GM12892 (cell line): Measurements from ENCODE around the gene IMMP2L.

ENCODE experiments used
- DNase-seq: peaks from one replicate; pipeline ENCODE4 v3.0.0; 2011; ENCODE audit not compliant: insufficient read length
- FAIRE-seq: peaks from 2 replicates; lab custom pipeline; 2011; peaks lifted over from hg19 to GRCh38; lab: Jason Lieb, UNC
- POLR2A ChIP-seq: IDR thresholded peaks from 2 replicates; pipeline ENCODE4 v1.6.1; 2011; ENCODE audit warnings: low read depth, low read length, control low read depth
- POLR2AphosphoS5 ChIP-seq: IDR thresholded peaks from 2 replicates; pipeline ENCODE4 v1.6.1; 2011; ENCODE audit warnings: low read depth, low read length, control low read depth
- TAF1 ChIP-seq: IDR thresholded peaks from 2 replicates; pipeline ENCODE4 v1.6.1; 2011; ENCODE audit warnings: low read depth, mild to moderate bottlenecking, control low read depth, low read length, borderline replicate concordance

The IMMP2L gene

DNA sequence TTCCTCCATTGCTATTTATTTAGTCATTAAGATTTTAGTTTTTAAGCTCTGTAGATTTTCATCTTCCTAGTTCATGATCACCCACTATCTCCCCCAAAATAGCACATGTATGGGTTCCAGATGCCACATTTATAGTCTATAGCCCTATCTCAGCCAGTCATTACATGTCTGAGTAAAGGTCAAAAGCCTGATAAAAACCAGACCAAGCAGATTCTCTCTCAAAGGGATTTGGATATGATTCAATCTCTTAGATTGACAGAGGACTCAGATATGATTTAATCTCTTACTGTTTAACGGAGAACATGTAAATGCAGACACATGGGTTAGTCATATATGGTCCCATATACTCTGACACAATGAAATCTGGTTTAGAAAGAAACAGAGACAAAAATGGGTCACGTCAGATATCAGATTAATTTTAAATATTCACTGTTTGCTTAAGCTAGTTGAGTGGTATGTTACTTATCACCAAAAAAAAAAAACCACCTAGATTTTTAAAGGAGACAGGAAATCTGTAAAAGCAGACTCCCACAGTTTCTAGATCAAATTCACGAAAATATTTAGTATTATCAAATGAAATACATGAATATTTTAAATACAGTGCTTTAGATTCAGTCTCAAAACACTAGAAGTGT lies 578.4 kb downstream of the IMMP2L start:
- DNase-seq (no peak), FAIRE-seq (no peak)
- TF ChIP-seq TAF1 (no peak), POLR2A (no peak), POLR2AphosphoS5 (no peak)

DNA sequence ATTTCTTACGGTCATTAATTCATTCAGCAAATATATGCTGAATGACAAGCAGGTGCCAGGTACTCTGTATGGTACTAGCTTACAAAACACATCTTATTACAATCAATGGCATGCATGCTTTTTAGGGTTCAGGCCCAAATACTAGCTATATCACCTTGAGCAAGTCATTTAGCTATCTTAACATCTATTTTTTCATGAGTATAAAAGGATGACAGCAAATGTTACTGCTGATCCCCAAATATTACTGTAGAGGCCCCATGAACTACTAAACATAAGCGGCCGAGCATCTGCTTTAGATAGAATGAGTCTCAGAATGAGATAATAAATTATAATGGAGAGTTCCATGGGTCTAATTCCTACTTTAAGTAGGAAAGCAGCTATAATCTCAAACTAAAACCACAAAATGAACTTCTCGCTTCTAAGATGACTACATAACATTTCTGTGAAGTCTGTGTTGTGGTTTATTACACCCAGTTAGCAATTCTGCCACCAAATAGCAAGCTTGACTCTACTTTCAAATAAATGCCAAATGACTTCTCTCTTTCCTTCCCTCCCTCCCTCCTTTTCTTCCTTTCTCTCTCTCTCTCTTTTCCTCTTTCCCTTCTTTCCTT lies 585.1 kb downstream of the IMMP2L start:
- FAIRE-seq (no peak), DNase-seq (no peak)
- no peak for TF ChIP-seq POLR2AphosphoS5
- TF ChIP-seq POLR2A = no peak

DNA sequence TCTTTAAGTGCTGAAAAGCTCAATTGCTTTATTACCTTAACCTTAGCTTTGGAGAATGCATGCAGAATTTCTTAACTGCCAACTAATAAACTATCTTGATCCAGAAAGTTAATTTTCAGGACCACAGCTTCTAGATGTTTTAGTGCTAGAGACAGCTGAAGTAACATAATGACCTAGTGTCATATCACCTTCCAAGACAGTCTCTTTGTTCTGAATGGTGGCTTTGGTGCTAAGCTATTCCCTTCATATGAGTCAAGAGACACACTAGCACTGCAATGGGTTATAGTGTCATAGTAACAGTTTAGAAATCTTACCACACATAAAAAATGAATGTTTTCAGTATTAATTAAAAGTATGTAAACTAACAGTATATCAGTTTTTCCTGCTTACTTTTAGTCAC lies 586.8 kb downstream of the IMMP2L start:
- no peak for FAIRE-seq
- no peak for DNase-seq
- TF ChIP-seq POLR2A (no peak), TAF1 (no peak), POLR2AphosphoS5 (no peak)

DNA sequence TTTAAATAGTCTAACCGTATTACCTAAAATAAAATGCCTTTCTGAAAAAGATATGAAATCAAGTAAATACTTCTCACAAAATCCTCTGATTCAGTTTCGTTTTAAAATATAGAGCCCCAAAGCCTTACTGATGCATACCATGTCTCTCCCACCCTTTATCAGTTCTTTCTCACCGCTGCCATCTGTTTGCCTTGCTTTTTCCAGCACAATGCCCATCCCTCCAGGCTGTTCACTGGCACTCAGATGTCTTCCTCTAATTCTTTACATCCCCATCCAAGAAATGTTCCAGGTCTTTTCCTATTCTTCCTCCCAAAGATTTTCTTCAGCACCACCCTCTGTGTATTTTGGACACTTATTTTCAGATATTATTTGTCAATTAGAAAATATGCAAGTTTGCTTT lies 587.9 kb downstream of the IMMP2L start:
- DNase-seq (no peak), FAIRE-seq (no peak)
- TF ChIP-seq POLR2A (no peak), TAF1 (no peak), POLR2AphosphoS5 (no peak)

DNA sequence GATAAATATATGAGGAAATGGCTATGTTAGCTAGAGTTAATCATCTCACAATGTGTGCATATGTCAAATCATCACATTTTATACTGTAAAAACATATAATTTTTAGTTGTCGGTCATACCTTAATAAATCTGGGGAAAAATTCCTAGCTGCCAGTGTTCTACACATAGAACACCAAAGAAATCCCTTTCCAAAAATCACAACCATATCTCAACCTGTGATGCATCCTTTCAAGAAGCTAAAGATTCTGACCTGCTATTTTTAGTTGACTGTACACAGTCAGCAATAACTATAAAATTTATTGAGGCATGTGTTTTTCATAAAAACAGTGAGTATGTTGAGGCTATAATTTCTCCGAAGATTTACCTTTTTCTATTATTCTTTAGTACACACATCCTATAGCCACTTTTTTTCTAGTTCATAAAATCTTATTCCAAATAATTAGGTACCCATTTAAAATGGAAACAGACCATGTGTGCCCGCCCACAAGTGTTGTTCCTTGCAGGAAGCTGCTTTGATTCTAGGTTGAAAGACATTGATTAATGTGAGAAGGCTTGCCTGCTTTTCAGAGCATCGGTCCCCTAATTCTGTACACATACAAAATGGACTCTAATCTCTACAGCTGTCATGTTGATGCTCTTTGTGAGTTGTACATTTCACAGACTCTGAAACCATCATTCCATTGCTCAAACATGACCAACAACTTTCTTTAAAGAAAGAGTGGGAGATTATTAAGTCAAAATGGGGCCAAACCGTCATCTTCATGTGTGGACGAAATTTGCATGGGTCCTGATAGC lies 588.9 kb downstream of the IMMP2L start:
- FAIRE-seq (no peak), DNase-seq (no peak)
- no peak for TF ChIP-seq TAF1
- no peak for TF ChIP-seq POLR2AphosphoS5
- TF ChIP-seq POLR2A = no peak

DNA sequence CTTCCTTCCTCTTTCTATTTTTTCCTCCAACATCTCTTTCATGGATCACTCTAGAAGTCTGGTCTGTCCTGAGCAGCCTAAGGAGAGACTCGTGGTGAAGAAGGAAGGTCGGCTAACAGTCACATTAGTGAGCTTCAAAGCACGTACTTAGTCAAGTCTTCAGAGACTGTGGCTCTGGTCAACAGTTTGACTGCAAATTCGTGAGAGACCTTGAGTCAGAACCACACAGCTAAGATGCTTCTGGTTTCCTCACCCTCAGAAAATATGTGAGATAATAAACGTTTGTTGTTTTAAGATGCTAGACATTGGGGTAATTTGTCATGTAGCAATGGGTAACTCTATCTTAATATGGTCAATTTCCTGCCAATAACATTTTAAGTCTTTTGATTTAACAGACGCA lies 597.5 kb downstream of the IMMP2L start:
- DNase-seq (no peak), FAIRE-seq (no peak)

DNA sequence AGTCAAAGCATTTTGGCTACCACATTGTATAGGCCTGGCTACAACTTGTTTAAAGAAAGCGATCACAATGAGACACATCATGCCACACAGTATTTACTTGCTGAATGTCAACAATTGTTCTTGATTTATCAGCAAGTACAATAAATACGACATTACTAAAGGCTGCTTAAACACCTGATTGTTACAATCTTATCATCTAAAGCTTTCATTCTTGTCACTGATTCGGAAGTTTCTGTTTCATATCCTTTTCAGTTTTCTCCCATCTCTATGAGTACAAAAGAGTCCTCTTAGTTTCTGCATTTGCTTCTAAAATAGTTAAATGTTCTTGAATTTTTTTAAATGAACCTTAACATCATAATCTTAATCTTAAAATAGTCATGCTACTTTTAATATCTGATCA lies 599.5 kb downstream of the IMMP2L start:
- DNase-seq = no peak
- FAIRE-seq = no peak
- TF ChIP-seq POLR2A (no peak), POLR2AphosphoS5 (no peak), TAF1 (no peak)

More for the DNA sequence above, 597.5 kb downstream of the IMMP2L start:
- TF ChIP-seq TAF1 (no peak), POLR2A (no peak), POLR2AphosphoS5 (no peak)

DNA sequence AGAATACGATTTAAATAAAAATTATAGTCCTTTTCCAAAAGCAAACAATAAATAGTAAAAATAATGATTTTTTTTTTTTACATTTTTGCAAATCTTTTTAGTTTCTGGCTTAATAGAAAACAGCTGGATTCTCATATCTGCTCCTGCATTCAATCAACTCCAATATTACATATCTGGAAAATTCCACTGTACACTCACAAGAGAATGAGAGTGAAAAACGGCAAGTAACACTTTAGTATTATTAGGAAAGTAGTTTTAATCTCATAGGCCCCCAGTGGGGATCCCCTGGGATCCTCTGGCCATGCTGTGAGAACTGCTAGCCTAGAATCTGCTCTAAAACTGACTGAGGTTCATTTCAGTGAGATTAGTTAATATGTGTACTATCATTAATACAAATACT lies 599.9 kb downstream of the IMMP2L start:
- DNase-seq = no peak
- no peak for TF ChIP-seq POLR2AphosphoS5
- no peak for TF ChIP-seq TAF1
- no peak for TF ChIP-seq POLR2A
- FAIRE-seq = no peak

DNA sequence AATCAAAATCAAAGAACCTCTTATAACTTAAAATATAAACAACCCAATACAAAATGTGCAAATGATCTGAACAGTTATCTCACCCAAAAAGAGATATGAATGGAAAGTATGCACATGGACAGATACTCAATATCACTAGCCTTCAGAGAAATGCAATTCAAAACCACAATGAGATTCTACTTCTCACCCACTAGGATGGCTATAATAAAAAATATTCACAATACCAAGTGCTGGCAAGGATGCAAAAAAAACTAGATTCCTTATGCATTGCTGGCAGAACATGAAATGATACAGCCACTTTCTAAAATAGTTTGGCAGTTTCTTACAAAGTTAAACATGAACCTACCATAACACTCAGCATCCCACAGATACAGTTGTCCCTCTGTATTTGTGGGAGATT lies 601.5 kb downstream of the IMMP2L start:
- TF ChIP-seq POLR2A = no peak
- TF ChIP-seq POLR2AphosphoS5 = no peak
- TF ChIP-seq TAF1 = no peak
- no peak for FAIRE-seq
- no peak for DNase-seq

DNA sequence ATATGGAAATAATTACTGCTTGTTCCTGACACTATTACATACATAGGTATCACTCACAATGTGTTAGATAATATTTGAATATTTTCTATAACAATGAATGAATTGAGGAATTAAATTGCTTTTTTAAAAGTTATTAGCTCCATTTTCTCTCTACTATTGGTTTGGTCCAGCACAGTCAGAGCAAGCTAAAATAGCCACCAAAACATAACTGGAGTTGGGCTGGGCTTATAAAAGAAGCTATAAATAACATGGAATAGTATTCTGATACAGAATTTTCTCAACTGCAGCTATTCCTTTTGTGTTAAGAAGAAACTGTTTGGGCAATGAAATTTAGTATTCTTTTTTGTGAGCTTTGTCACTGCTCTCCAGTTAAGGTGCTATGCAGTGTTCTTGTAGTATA lies 614.0 kb downstream of the IMMP2L start:
- FAIRE-seq (no peak), DNase-seq (no peak)
- TF ChIP-seq POLR2AphosphoS5 (no peak), POLR2A (no peak), TAF1 (no peak)

DNA sequence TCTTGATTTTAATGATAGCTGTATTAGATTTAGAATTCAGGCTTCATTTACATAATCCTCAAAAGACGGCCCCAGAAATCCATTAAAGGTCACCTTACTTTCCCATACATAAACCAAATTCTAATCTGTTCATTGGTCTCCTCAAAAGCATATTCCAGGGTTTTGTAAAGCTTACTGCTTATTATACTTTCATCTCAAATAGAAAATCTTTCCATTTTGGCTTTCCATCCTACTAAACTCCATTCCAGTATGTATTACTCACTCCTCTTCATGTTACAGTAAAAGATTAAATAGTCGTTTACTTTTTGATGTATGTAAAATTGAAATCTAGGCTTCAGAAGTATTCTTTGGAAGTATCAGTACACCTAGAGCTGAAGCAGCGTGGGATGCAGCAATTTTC lies 614.9 kb downstream of the IMMP2L start:
- FAIRE-seq = no peak
- TF ChIP-seq POLR2A = no peak
- no peak for TF ChIP-seq POLR2AphosphoS5
- no peak for TF ChIP-seq TAF1
- DNase-seq = no peak
